Measurements from ENCODE around the gene LSM3. TPM values are rescaled to one million over a fixed set of nuclear protein-coding genes. Genes with fewer than 3 reads are reported as not detected.

LSM3 gene
- total RNA-seq, 1 experiment from 2014 or later, result 17.4 TPM

DNA sequence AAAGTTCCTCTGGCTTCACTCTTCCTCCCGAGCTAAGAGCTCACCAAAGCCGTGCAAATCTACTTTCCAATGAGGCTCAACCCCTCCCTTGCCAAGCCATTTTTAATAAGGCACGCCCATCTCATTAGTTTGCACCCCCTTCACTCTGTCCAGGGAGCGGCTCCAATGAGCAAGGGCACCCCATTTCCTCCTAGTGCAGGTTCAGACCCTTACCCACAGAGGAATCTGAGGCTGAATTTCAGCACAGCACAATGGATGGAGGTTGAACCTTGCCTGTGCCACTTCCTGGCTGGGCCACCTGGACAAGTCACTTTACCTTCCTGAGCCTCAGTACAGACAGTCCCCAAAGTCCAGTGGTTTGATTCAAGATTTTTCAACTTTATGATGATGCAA lies 25.7 kb upstream of the LSM3 start:
- no peak overlapping the region for H3K9ac ChIP-seq (ENCODE audit: low read length)
- no TSS peak for BruUV-seq (replicated peaks)
- no peaks in the 10 kb centered on the region for H3K27me3 ChIP-seq (ENCODE audit: insufficient read depth, low read length)
- no peaks in the 10 kb centered on the region for H3K4me1 ChIP-seq (ENCODE audit: control insufficient read depth in 1 of 2, insufficient read depth in 2 of 2, low read length in 2 of 2)
- peaks cover 13 to 21% of the 10 kb centered on the region in 2 experiments; a peak in 3 of 4 replicates for H3K36me3 ChIP-seq (ENCODE audit: control insufficient read depth in 1 of 2, insufficient read depth in 2 of 2, low read length in 2 of 2)
- H3K27ac ChIP-seq (ENCODE audit: low read depth, low read length), result no peak overlapping the region
- POLR2A ChIA-PET, result no interaction called here
- CTCF ChIA-PET, result interaction anchor here (0.7 to 1.6 kb wide), 4 partner anchors 13 to 256 kb away, joined by 3 to 4 read pairs (median 3); no protein-coding TSS in a partner anchor
- no peaks in the 10 kb centered on the region for H3K79me2 ChIP-seq (ENCODE audit: insufficient read depth, low read length)
- H3K9me2 ChIP-seq (ENCODE audit: insufficient read depth), result no peaks in the 10 kb centered on the region
- TF ChIP-seq, protein P1, sequence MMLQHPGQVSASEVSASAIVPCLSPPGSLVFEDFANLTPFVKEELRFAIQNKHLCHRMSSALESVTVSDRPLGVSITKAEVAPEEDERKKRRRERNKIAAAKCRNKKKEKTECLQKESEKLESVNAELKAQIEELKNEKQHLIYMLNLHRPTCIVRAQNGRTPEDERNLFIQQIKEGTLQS (IDR thresholded peaks at IDR 0.05), result no peak
- TF ChIP-seq, protein P2, sequence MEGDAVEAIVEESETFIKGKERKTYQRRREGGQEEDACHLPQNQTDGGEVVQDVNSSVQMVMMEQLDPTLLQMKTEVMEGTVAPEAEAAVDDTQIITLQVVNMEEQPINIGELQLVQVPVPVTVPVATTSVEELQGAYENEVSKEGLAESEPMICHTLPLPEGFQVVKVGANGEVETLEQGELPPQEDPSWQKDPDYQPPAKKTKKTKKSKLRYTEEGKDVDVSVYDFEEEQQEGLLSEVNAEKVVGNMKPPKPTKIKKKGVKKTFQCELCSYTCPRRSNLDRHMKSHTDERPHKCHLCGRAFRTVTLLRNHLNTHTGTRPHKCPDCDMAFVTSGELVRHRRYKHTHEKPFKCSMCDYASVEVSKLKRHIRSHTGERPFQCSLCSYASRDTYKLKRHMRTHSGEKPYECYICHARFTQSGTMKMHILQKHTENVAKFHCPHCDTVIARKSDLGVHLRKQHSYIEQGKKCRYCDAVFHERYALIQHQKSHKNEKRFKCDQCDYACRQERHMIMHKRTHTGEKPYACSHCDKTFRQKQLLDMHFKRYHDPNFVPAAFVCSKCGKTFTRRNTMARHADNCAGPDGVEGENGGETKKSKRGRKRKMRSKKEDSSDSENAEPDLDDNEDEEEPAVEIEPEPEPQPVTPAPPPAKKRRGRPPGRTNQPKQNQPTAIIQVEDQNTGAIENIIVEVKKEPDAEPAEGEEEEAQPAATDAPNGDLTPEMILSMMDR (IDR thresholded peaks at IDR 0.05 in 2 of 3, conservative IDR thresholded peaks at IDR 0.05 in 1 of 3; ENCODE audit: borderline replicate concordance in 1 of 3, insufficient read depth in 1 of 3, low read depth in 2 of 3, low read length in 2 of 3), result no peak; a peak in 1 of 6 replicates
- TF ChIP-seq EZH2 (IDR thresholded peaks at IDR 0.05), result no peak
- TF ChIP-seq EGR1 (IDR thresholded peaks at IDR 0.05; ENCODE audit: low read depth), result no peak
- TF ChIP-seq, protein P3, sequence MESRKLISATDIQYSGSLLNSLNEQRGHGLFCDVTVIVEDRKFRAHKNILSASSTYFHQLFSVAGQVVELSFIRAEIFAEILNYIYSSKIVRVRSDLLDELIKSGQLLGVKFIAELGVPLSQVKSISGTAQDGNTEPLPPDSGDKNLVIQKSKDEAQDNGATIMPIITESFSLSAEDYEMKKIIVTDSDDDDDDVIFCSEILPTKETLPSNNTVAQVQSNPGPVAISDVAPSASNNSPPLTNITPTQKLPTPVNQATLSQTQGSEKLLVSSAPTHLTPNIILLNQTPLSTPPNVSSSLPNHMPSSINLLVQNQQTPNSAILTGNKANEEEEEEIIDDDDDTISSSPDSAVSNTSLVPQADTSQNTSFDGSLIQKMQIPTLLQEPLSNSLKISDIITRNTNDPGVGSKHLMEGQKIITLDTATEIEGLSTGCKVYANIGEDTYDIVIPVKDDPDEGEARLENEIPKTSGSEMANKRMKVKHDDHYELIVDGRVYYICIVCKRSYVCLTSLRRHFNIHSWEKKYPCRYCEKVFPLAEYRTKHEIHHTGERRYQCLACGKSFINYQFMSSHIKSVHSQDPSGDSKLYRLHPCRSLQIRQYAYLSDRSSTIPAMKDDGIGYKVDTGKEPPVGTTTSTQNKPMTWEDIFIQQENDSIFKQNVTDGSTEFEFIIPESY (IDR thresholded peaks at IDR 0.05; ENCODE audit: extremely low read depth, insufficient replicate concordance, low read length), result no peak
- no peak for TF ChIP-seq POLR2A (IDR thresholded peaks at IDR 0.05; ENCODE audit: borderline replicate concordance, extremely low read depth, insufficient read depth, insufficient read length)
- no peak for TF ChIP-seq ZFX (IDR thresholded peaks at IDR 0.05)
- no peak for TF ChIP-seq POLR2AphosphoS5 (IDR thresholded peaks at IDR 0.05; ENCODE audit: low read depth, low read length)
- TF ChIP-seq SRF (IDR thresholded peaks at IDR 0.05; ENCODE audit: low read depth), result no peak
- no peak for TF ChIP-seq CEBPB (IDR thresholded peaks at IDR 0.05; ENCODE audit: low read depth)
- TF ChIP-seq, protein P4, sequence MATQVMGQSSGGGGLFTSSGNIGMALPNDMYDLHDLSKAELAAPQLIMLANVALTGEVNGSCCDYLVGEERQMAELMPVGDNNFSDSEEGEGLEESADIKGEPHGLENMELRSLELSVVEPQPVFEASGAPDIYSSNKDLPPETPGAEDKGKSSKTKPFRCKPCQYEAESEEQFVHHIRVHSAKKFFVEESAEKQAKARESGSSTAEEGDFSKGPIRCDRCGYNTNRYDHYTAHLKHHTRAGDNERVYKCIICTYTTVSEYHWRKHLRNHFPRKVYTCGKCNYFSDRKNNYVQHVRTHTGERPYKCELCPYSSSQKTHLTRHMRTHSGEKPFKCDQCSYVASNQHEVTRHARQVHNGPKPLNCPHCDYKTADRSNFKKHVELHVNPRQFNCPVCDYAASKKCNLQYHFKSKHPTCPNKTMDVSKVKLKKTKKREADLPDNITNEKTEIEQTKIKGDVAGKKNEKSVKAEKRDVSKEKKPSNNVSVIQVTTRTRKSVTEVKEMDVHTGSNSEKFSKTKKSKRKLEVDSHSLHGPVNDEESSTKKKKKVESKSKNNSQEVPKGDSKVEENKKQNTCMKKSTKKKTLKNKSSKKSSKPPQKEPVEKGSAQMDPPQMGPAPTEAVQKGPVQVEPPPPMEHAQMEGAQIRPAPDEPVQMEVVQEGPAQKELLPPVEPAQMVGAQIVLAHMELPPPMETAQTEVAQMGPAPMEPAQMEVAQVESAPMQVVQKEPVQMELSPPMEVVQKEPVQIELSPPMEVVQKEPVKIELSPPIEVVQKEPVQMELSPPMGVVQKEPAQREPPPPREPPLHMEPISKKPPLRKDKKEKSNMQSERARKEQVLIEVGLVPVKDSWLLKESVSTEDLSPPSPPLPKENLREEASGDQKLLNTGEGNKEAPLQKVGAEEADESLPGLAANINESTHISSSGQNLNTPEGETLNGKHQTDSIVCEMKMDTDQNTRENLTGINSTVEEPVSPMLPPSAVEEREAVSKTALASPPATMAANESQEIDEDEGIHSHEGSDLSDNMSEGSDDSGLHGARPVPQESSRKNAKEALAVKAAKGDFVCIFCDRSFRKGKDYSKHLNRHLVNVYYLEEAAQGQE (IDR thresholded peaks at IDR 0.05; ENCODE audit: low read depth), result no peak
- TF ChIP-seq TCF7L2 (IDR thresholded peaks at IDR 0.05; ENCODE audit: borderline replicate concordance, extremely low read depth, insufficient read depth, insufficient read length), result no peak
- no peak for TF ChIP-seq YY1 (IDR thresholded peaks at IDR 0.05; ENCODE audit: extremely low read depth, insufficient replicate concordance, low read depth, low read length)
- TF ChIP-seq FOSL1 (IDR thresholded peaks at IDR 0.05; ENCODE audit: low read depth), result no peak
- DNase-seq (ENCODE audit: low read depth, low spot score), result no peak
- H4K20me1 ChIP-seq (ENCODE audit: insufficient read depth), result no peaks in the 10 kb centered on the region
- no peaks in the 10 kb centered on the region for H3K9me3 ChIP-seq (ENCODE audit: control insufficient read depth in 1 of 2, insufficient read depth in 1 of 2, low read depth in 1 of 2, low read length in 2 of 2)
- RAD21 ChIA-PET (ENCODE audit: low non-redundant PET in 1 of 2, low total read pairs in 2 of 2, uncharacterized antibody in 2 of 2, unreplicated experiment in 2 of 2), result interaction anchor here in 1 of 2 experiments (0.8 kb wide), 1 partner anchor 51 kb away, joined by 3 read pairs; no protein-coding TSS in a partner anchor
- no peak overlapping the region for H3K4me3 ChIP-seq (replicated peaks in 1 of 2; ENCODE audit: low read depth in 1 of 2, low read length in 2 of 2)
- no peak for ATAC-seq
- intact Hi-C loops (cut with micrococcal nuclease), result no loop called here
- H2AFZ ChIP-seq (ENCODE audit: low read depth, low read length, poor library complexity, severe bottlenecking), result no peak overlapping the region
- no peak overlapping the region for H3K4me2 ChIP-seq (ENCODE audit: low read length)

Measured in HCT116 (cell line).